HepG2 (cell line): ENCODE results near the gene ZNF813. TPM values are rescaled to one million over a fixed set of nuclear protein-coding genes. Genes with fewer than 3 reads are reported as not detected.

Source experiments
- CBX1 ChIP-seq: IDR thresholded peaks from one replicate; pipeline ENCODE4 v1.6.1; 2016; ENCODE audit warnings: antibody characterized with exemption, low read depth
- CC2D1A ChIP-seq: sonication (generic); formaldehyde crosslinking; IDR thresholded peaks from 2 replicates; pipeline ENCODE4 v1.8.1; 2023; ENCODE audit warnings: mild to moderate bottlenecking, missing genetic modification reagents
- MBD4 ChIP-seq: IDR thresholded peaks from 2 replicates; pipeline ENCODE4 v1.6.1; 2012; ENCODE audit warnings: low read length, inconsistent platforms, borderline replicate concordance
- NKX3-1 ChIP-seq: sonication (generic); formaldehyde crosslinking; IDR thresholded peaks from 2 replicates; pipeline ENCODE4 v1.5.0; 2020; ENCODE audit warnings: missing genetic modification reagents
- PHF8 ChIP-seq: sonication (generic); formaldehyde crosslinking; IDR thresholded peaks from 2 replicates; pipeline ENCODE4 v1.5.0; 2020; ENCODE audit warnings: missing genetic modification reagents
- SIN3A ChIP-seq: IDR thresholded peaks from 2 replicates; pipeline ENCODE4 v1.6.1; 2011; ENCODE audit warnings: low read depth, mild to moderate bottlenecking, control low read depth, low read length, borderline replicate concordance
- ZFYVE20 ChIP-seq: sonication (generic); formaldehyde crosslinking; IDR thresholded peaks from 2 replicates; pipeline ENCODE4 v1.8.0; 2023; ENCODE audit warnings: low read depth, mild to moderate bottlenecking, moderate library complexity, missing genetic modification reagents, borderline replicate concordance
- ZNF17 ChIP-seq: sonication (generic); formaldehyde crosslinking; IDR thresholded peaks from 2 replicates; pipeline ENCODE4 v1.5.0; 2020; ENCODE audit warnings: mild to moderate bottlenecking, missing genetic modification reagents
- ZNF367 ChIP-seq: sonication (generic); formaldehyde crosslinking; IDR thresholded peaks from 2 replicates; pipeline ENCODE4 v1.4.0; 2020; ENCODE audit warnings: missing genetic modification reagents, borderline replicate concordance
- ZNF577 ChIP-seq: sonication (generic); formaldehyde crosslinking; IDR thresholded peaks from 2 replicates; pipeline ENCODE4 v1.4.0; 2020; ENCODE audit warnings: mild to moderate bottlenecking, low read depth, missing genetic modification reagents, borderline replicate concordance
- polyA plus RNA-seq, 8 experiments: library from polyadenylated mRNA; depleted of rRNA in 3 of 8; stranded (reverse) in 7 of 8; unstranded in 1 of 8; fragments of >200 nt; fragmentation: Illumina TruSeq in 4 of 8; extraction: Trizol in 4 of 8; gene quantifications; 2 replicates each; pipeline versions ENCODE4 v1.2.1 to v1.2.3, GENCODE V29; 2011 to 2016; ENCODE audit warnings: low read depth in 4 of 8, missing spikeins in 1 of 8, mixed read lengths in 1 of 8; ENCODE audit not compliant: insufficient read depth in 1 of 8
- total RNA-seq, 5 experiments: library from RNA; depleted of rRNA; stranded (reverse); fragments of >200 nt; fragmentation: Illumina TruSeq; extraction: Trizol; gene quantifications; 2 replicates each; pipeline ENCODE4 v1.2.3, GENCODE V29; 2016; ENCODE audit warnings: low read depth in 1 of 5
- TF ChIP-seq, protein P1 (sequence below): sonication (generic); formaldehyde crosslinking; IDR thresholded peaks from 2 replicates; pipeline ENCODE4 v1.4.0; 2020; ENCODE audit warnings: mild to moderate bottlenecking, missing genetic modification reagents
- TF ChIP-seq, protein P2 (sequence below): sonication (generic); formaldehyde crosslinking; IDR thresholded peaks from 2 replicates; pipeline ENCODE4 v1.4.0; 2020; ENCODE audit warnings: missing genetic modification reagents, mild to moderate bottlenecking, borderline replicate concordance
- TF ChIP-seq, protein P3 (sequence below): sonication (generic); formaldehyde crosslinking; IDR thresholded peaks from 2 replicates; pipeline ENCODE4 v1.4.0; 2020; ENCODE audit warnings: mild to moderate bottlenecking, missing genetic modification reagents
- TF ChIP-seq, protein P4 (sequence below): sonication (generic); formaldehyde crosslinking; IDR thresholded peaks from 2 replicates; pipeline ENCODE4 v1.4.0; 2020; ENCODE audit warnings: mild to moderate bottlenecking, missing genetic modification reagents, borderline replicate concordance
- TF ChIP-seq, protein P5 (sequence below): sonication (generic); formaldehyde crosslinking; IDR thresholded peaks from 2 replicates; pipeline ENCODE4 v1.4.0; 2020; ENCODE audit warnings: missing genetic modification reagents
- TF ChIP-seq, protein P6 (sequence below): sonication (generic); formaldehyde crosslinking; conservative IDR thresholded peaks from 2 replicates; pipeline ENCODE4 v1.4.0; 2020; ENCODE audit warnings: missing genetic modification reagents

Gene ZNF813
- total and polyA plus RNA-seq, 2 of the 13 experiments (the other 11 are each of a cell fraction or from before 2014, with no cell fraction given) = 2.1 to 8.9 TPM

DNA sequence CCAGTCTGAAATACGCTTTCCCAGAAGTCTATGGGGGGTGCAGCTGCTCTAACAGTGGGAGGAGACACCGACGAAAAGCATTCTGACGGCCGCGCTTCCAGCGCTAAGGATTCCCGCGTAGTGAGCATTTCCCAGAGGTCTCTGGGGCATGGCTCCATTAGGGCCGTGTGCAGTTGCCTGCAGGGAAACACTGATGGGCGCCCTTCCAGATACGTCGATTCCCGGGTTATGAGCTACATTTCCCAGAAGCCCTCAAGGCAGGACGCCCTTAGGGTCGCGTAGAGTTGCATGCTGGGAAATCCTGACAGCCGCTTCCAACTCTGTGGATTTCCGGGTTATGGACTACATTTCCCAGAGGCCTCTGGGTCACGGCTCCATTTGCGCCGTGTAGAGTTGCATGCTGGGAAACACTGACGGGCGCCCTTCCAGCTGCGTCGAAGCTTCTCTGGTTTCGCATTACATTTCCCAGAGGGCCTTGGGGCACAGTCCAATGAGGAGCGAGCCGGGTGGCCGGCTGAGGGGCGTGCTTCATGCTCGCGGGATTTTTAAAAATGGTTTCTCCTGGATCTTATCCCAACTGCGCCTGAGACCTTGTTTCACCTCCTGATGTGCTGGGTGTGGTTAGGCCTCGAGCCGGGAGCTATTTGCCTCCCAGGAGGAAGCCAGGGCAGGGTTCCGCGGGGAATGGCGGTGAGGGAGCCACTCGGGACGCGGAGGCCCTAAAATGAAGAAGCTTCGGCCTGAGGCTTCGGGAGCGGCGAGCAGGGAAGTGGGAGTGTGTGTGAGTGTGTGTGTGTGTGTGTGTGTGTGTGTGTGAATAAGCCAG, 53.2 kb downstream of the ZNF813 start (continued):
- TF ChIP-seq, protein P1, sequence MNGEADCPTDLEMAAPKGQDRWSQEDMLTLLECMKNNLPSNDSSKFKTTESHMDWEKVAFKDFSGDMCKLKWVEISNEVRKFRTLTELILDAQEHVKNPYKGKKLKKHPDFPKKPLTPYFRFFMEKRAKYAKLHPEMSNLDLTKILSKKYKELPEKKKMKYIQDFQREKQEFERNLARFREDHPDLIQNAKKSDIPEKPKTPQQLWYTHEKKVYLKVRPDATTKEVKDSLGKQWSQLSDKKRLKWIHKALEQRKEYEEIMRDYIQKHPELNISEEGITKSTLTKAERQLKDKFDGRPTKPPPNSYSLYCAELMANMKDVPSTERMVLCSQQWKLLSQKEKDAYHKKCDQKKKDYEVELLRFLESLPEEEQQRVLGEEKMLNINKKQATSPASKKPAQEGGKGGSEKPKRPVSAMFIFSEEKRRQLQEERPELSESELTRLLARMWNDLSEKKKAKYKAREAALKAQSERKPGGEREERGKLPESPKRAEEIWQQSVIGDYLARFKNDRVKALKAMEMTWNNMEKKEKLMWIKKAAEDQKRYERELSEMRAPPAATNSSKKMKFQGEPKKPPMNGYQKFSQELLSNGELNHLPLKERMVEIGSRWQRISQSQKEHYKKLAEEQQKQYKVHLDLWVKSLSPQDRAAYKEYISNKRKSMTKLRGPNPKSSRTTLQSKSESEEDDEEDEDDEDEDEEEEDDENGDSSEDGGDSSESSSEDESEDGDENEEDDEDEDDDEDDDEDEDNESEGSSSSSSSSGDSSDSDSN (CRISPR knock-in tag) = no peak
- TF ChIP-seq PHF8 (CRISPR knock-in tag) (peak; percentile 51; the same call in 1 of the 2 replicates), MBD4 (no peak), ZNF17 (CRISPR knock-in tag) (no peak), ZFYVE20 (CRISPR knock-in tag) (no peak), ZNF367 (CRISPR knock-in tag) (no peak; the same call in 1 of the 2 replicates), NKX3-1 (CRISPR knock-in tag) (no peak), CC2D1A (CRISPR knock-in tag) (no peak), ZNF577 (CRISPR knock-in tag) (no peak), SIN3A (peak; percentile 96; the same call in 1 of the 2 replicates), CBX1 (no peak)
- TF ChIP-seq, protein P2, sequence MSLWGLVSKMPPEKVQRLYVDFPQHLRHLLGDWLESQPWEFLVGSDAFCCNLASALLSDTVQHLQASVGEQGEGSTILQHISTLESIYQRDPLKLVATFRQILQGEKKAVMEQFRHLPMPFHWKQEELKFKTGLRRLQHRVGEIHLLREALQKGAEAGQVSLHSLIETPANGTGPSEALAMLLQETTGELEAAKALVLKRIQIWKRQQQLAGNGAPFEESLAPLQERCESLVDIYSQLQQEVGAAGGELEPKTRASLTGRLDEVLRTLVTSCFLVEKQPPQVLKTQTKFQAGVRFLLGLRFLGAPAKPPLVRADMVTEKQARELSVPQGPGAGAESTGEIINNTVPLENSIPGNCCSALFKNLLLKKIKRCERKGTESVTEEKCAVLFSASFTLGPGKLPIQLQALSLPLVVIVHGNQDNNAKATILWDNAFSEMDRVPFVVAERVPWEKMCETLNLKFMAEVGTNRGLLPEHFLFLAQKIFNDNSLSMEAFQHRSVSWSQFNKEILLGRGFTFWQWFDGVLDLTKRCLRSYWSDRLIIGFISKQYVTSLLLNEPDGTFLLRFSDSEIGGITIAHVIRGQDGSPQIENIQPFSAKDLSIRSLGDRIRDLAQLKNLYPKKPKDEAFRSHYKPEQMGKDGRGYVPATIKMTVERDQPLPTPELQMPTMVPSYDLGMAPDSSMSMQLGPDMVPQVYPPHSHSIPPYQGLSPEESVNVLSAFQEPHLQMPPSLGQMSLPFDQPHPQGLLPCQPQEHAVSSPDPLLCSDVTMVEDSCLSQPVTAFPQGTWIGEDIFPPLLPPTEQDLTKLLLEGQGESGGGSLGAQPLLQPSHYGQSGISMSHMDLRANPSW (CRISPR knock-in tag) = no peak
- TF ChIP-seq, protein P3, sequence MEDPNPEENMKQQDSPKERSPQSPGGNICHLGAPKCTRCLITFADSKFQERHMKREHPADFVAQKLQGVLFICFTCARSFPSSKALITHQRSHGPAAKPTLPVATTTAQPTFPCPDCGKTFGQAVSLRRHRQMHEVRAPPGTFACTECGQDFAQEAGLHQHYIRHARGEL = no peak
- TF ChIP-seq, protein P4, sequence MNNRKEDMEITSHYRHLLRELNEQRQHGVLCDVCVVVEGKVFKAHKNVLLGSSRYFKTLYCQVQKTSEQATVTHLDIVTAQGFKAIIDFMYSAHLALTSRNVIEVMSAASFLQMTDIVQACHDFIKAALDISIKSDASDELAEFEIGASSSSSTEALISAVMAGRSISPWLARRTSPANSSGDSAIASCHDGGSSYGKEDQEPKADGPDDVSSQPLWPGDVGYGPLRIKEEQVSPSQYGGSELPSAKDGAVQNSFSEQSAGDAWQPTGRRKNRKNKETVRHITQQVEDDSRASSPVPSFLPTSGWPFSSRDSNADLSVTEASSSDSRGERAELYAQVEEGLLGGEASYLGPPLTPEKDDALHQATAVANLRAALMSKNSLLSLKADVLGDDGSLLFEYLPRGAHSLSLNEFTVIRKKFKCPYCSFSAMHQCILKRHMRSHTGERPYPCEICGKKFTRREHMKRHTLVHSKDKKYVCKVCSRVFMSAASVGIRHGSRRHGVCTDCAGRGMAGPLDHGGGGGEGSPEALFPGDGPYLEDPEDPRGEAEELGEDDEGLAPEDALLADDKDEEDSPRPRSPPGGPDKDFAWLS (CRISPR knock-in tag) = no peak
- TF ChIP-seq, protein P5, sequence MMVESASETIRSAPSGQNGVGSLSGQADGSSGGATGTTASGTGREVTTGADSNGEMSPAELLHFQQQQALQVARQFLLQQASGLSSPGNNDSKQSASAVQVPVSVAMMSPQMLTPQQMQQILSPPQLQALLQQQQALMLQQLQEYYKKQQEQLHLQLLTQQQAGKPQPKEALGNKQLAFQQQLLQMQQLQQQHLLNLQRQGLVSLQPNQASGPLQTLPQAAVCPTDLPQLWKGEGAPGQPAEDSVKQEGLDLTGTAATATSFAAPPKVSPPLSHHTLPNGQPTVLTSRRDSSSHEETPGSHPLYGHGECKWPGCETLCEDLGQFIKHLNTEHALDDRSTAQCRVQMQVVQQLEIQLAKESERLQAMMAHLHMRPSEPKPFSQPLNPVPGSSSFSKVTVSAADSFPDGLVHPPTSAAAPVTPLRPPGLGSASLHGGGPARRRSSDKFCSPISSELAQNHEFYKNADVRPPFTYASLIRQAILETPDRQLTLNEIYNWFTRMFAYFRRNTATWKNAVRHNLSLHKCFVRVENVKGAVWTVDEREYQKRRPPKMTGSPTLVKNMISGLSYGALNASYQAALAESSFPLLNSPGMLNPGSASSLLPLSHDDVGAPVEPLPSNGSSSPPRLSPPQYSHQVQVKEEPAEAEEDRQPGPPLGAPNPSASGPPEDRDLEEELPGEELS (CRISPR knock-in tag) = no peak
- TF ChIP-seq, protein P6, sequence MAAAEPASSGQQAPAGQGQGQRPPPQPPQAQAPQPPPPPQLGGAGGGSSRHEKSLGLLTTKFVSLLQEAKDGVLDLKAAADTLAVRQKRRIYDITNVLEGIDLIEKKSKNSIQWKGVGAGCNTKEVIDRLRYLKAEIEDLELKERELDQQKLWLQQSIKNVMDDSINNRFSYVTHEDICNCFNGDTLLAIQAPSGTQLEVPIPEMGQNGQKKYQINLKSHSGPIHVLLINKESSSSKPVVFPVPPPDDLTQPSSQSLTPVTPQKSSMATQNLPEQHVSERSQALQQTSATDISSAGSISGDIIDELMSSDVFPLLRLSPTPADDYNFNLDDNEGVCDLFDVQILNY (CRISPR knock-in tag) = peak; percentile 82; the same call in 1 of the 2 replicates
